ENCODE results near the gene FXYD1. TPM values are rescaled to one million over a fixed set of nuclear protein-coding genes. Genes with fewer than 3 reads are reported as not detected.

FXYD1 gene
- total RNA-seq, 4 donors from 2014 or later: 28.7 to 108 (median 37.8) TPM

GRCh38 chr19:35165200-35166058 is 26.8 kb downstream of the FXYD1 start:
- no peak for TF ChIP-seq CTCF (IDR thresholded peaks at IDR 0.05; ENCODE audit: low read depth)

DNA sequence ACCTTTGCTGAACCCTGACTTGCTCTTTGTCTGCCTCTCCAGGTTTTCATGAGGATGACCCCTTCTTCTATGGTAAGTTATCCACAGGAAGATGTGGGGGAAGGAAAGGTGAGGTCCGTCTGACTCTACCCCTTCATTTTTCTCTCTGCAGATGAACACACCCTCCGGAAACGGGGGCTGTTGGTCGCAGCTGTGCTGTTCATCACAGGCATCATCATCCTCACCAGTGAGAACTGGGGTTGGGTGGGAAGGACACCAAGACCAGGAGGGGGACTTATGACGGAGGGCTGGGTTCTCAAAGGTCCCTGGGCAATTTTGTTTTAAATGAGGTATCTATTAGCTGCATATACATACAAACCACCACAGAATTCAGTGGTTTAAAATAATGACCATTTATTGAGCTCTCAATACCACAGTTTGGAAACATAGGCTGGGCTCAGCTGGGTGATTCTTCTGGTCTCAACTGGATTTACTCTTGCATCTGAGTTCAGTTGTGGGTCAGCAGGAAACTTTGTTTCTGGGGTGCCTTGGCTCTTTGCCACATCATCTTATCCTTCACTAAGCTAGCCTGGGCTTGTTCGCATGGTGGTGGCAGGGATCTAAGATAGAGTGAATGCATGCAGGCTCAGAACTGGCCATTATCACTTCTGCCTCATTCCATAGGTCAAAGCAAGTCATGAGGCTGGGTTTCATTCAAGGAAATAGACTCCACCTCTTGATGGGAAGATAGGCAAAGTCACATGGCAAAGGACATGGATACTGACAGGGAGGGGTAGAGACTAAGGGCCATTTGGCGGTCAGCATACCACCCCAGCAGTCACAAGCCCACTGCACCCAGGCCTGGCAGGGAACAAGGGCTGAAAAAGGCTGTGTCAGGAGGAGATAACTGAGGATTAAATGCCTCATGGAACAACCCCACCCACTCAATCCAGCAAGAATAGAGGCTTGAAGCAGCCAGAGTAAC is 27.8 kb downstream of the FXYD1 start:
- TF ChIP-seq CTCF (IDR thresholded peaks at IDR 0.05; ENCODE audit: low read depth): no peak

DNA sequence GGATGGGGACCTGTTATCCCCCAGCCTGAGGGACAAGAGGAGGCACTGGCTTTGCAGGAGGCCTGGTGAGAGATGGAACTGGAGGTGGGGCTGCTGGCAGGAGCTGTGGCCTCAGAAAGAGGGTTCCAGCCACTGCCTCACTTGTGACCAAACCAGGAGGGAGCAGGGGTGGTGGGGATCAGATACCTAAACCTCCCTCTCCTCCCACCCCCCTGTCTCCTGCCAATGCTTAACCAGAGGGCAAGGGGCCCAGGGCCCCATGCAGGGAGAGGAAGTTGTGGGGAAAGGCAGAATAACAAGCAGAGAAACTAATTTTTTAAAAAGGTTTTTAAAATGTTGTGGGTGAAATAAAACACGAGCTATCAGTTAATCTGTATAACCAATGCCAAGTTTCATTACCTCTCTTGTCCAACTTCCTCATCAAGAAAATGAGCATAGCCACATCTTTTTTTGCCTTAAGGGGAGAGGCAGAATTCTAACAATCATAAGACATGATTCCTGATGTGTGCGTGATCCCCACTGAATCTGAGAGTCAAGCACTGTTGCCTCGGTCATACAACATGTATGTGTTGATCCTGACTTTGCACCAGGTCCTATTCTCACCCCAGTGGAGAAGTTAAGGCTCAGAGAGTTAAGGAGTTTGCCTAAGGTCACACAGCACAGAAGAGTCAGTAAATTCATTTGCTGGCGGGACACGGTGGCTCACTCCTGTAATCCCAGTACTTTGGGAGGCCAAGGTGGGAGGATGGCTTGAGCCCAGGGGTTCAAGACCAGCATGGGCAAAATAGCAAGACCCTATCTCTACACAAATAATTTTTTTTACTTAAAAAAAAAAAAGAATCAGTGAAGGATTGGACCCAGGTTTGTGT is 28.9 kb downstream of the FXYD1 start:
- TF ChIP-seq CTCF (IDR thresholded peaks at IDR 0.05; ENCODE audit: low read depth): no peak

- no peak for TF ChIP-seq CTCF (IDR thresholded peaks at IDR 0.05; ENCODE audit: low read depth)
Observed at GRCh38 chr19:35168196-35168595, 29.6 kb downstream of the FXYD1 start.

DNA sequence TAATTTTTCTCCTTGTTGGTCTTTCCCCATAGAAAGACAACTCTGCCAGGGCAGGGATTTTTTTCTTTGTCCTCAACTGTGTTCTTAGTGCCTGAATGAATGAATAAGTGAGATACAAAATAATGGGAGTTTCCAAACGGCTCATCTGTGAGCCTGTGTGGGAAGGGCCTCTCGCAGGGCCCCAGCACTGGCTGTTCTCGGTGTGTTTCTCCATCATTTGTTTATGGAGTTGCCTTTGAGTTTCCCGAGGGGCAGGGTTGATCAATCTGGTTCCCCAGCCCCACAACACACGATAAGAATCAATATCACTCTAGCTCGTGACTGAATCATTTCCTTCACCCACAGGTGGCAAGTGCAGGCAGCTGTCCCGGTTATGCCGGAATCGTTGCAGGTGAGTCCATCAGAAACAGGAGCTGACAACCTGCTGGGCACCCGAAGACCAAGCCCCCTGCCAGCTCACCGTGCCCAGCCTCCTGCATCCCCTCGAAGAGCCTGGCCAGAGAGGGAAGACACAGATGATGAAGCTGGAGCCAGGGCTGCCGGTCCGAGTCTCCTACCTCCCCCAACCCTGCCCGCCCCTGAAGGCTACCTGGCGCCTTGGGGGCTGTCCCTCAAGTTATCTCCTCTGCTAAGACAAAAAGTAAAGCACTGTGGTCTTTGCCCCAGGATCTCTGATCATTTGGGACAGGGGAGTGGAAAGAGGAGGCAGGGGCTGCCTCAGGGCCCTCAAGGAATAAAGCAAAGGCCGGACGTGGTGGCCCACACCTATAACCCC is 30.8 kb downstream of the FXYD1 start:
- TF ChIP-seq CTCF (IDR thresholded peaks at IDR 0.05; ENCODE audit: low read depth): no peak

DNA sequence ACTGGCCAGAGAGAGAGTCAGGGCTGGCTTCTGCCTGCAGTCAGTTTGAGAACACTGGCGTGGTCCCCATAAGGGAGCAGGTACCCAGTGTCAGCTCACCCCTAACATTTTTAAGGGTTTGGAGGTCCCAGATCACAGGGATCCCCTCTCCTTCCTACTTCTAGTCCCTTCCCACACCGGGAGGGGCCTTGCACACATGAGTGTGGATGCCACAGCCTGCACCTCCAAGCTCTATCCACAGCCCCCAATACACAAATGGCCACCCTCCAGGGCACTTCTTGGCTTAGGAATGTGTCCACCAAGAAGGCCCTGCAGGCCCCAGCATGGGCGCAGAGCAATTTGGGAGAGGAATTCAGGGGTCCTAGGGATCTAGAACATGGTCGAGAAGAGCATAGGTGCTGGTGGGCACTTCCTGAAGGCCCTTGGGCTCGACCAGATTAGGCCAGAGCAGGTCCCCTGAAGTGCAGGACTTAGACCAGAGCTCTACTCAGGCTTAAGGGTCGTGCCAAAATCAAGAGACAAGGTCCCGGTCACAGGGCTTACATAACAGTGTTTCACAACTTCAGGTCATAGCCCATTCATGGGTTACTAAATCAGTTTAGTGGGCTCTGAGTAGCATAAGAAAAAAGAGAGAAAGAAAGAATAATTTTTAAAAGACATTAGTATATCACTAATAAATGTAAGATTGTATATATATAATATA is 31.9 kb downstream of the FXYD1 start:
- TF ChIP-seq CTCF (IDR thresholded peaks at IDR 0.05; ENCODE audit: low read depth): no peak

Data from subcutaneous adipose tissue (tissue), 4 donors.